OCI-LY1 (cell line): ENCODE measurements around the gene SMAD9.

Experiments used
- H2AFZ ChIP-seq: fragments of 200-600 bp; sonication (generic), shearing (Covaris generic); 2 replicates; pipeline ENCODE4 v1.6.0; 2014; ENCODE audit warnings: antibody characterized with exemption, mild to moderate bottlenecking, low read length
- H3F3A ChIP-seq: fragments of 200-600 bp; sonication (generic), shearing (Covaris generic); 2 replicates; pipeline ENCODE4 v1.6.0; 2014; ENCODE audit warnings: mild to moderate bottlenecking, antibody characterized with exemption, low read length, moderate library complexity; ENCODE audit not compliant: insufficient read depth
- H3K27ac ChIP-seq: fragments of 200-600 bp; sonication (generic); 2 replicates; pipeline ENCODE4 v1.5.1; 2014; ENCODE audit warnings: low read length, mixed run types, mild to moderate bottlenecking, low read depth; ENCODE audit not compliant: poor library complexity, severe bottlenecking
- H3K27me3 ChIP-seq: fragments of 200-600 bp; sonication (generic); 2 replicates; pipeline ENCODE4 v1.6.0; 2014; ENCODE audit warnings: antibody characterized with exemption, mild to moderate bottlenecking, low read length, moderate library complexity; ENCODE audit not compliant: insufficient read depth
- H3K36me3 ChIP-seq: fragments of 200-600 bp; sonication (generic); 2 replicates; pipeline ENCODE4 v1.6.1; 2014; ENCODE audit warnings: mild to moderate bottlenecking, antibody characterized with exemption, low read length, moderate library complexity, mixed read lengths; ENCODE audit not compliant: insufficient read depth
- H3K4me1 ChIP-seq: fragments of 200-600 bp; sonication (generic); 2 replicates; pipeline ENCODE4 v1.5.1; 2014; ENCODE audit warnings: mild to moderate bottlenecking, low read length, moderate library complexity; ENCODE audit not compliant: insufficient read depth, severe bottlenecking
- H3K4me2 ChIP-seq: fragments of 200-600 bp; sonication (generic), shearing (Covaris generic); 2 replicates; pipeline ENCODE4 v1.6.1; 2014; ENCODE audit warnings: low read length
- H3K4me3 ChIP-seq: fragments of 200-600 bp; sonication (generic); 2 replicates; pipeline ENCODE4 v1.5.1; 2014; ENCODE audit warnings: low read length, low read depth, mild to moderate bottlenecking, mixed read lengths; ENCODE audit not compliant: poor library complexity, severe bottlenecking
- H3K79me2 ChIP-seq: fragments of 200-600 bp; shearing (Covaris generic); 2 replicates; pipeline ENCODE4 v1.6.1; 2016; ENCODE audit warnings: mixed run types, low read length, mixed read lengths; ENCODE audit not compliant: insufficient read depth
- H3K9ac ChIP-seq: fragments of 200-600 bp; sonication (generic), shearing (Covaris generic); 2 replicates; pipeline ENCODE4 v1.6.1; 2014; ENCODE audit warnings: mild to moderate bottlenecking, low read length, mixed read lengths
- H3K9me2 ChIP-seq: fragments of 200-600 bp; sonication (generic), shearing (Covaris generic); 2 replicates; pipeline ENCODE4 v1.6.1; 2014; ENCODE audit warnings: low read depth, mild to moderate bottlenecking, low read length, mixed read lengths
- H3K9me3 ChIP-seq: fragments of 200-600 bp; shearing (Covaris generic); 2 replicates; pipeline ENCODE4 v1.6.1; 2014; ENCODE audit warnings: low read length, mixed read lengths
- H4K20me1 ChIP-seq: fragments of 200-600 bp; sonication (generic), shearing (Covaris generic); 2 replicates; pipeline ENCODE4 v1.6.0; 2016; ENCODE audit warnings: mild to moderate bottlenecking, low read length; ENCODE audit not compliant: insufficient read depth
- CTCF ChIP-seq: fragments of 200-600 bp; sonication (generic), shearing (Covaris generic); IDR thresholded peaks from 2 replicates; pipeline ENCODE4 v1.5.1; 2017; ENCODE audit warnings: mild to moderate bottlenecking, antibody characterized with exemption, low read length, moderate library complexity, mixed read lengths
- EZH2 ChIP-seq: fragments of 200-600 bp; sonication (generic), shearing (Covaris generic); IDR thresholded peaks from 2 replicates; pipeline ENCODE4 v1.8.0; 2017; ENCODE audit warnings: borderline replicate concordance, mixed run types, mild to moderate bottlenecking, antibody characterized with exemption, low read length, moderate library complexity, mixed read lengths

SMAD9 gene

GRCh38 chr13:36862002-36862685 lies 57.9 kb downstream of the SMAD9 start:
- Histone ChIP-seq H3K4me2 (no peak overlapping the region), H3K9me2 (no peaks in the 10 kb centered on the region), H3K36me3 (no peaks in the 10 kb centered on the region), H3K4me3 (no peak overlapping the region), H3K27ac (no peak overlapping the region), H3K79me2 (no peaks in the 10 kb centered on the region), H3K9ac (no peak overlapping the region), H3K4me1 (no peaks in the 10 kb centered on the region), H3F3A (no peaks in the 10 kb centered on the region), H3K27me3 (no peaks in the 10 kb centered on the region), H2AFZ (no peak overlapping the region), H4K20me1 (no peaks in the 10 kb centered on the region), H3K9me3 (no peaks in the 10 kb centered on the region)
- no peak for TF ChIP-seq EZH2
- no peak for TF ChIP-seq CTCF

GRCh38 chr13:36859259-36859658 lies 60.8 kb downstream of the SMAD9 start:
- Histone ChIP-seq H3K27ac (no peak overlapping the region), H3K4me3 (no peak overlapping the region), H3F3A (no peaks in the 10 kb centered on the region), H2AFZ (no peak overlapping the region), H3K4me1 (no peaks in the 10 kb centered on the region), H3K4me2 (no peak overlapping the region), H3K36me3 (no peaks in the 10 kb centered on the region), H4K20me1 (no peaks in the 10 kb centered on the region), H3K79me2 (no peaks in the 10 kb centered on the region), H3K9ac (no peak overlapping the region), H3K27me3 (no peaks in the 10 kb centered on the region), H3K9me3 (no peaks in the 10 kb centered on the region), H3K9me2 (no peaks in the 10 kb centered on the region)
- no peak for TF ChIP-seq CTCF
- no peak for TF ChIP-seq EZH2

GRCh38 chr13:36858290-36858689 lies 61.7 kb downstream of the SMAD9 start:
- Histone ChIP-seq H4K20me1 (no peaks in the 10 kb centered on the region), H3K9me3 (no peaks in the 10 kb centered on the region), H2AFZ (no peak overlapping the region), H3K4me2 (no peak overlapping the region), H3K9ac (no peak overlapping the region), H3K4me1 (no peaks in the 10 kb centered on the region), H3K4me3 (no peak overlapping the region), H3K27ac (no peak overlapping the region), H3K27me3 (no peaks in the 10 kb centered on the region), H3K9me2 (no peaks in the 10 kb centered on the region), H3K36me3 (no peaks in the 10 kb centered on the region), H3K79me2 (no peaks in the 10 kb centered on the region), H3F3A (no peaks in the 10 kb centered on the region)
- TF ChIP-seq EZH2: no peak
- peak; percentile 29; the same call in 1 of the 2 replicates for TF ChIP-seq CTCF
